Measurements from ENCODE around the gene BCL10. TPM values are rescaled to one million over a fixed set of nuclear protein-coding genes. Genes with fewer than 3 reads are reported as not detected.

BCL10 gene
- total RNA-seq, 1 experiment from 2014 or later, result 33.8 TPM

DNA sequence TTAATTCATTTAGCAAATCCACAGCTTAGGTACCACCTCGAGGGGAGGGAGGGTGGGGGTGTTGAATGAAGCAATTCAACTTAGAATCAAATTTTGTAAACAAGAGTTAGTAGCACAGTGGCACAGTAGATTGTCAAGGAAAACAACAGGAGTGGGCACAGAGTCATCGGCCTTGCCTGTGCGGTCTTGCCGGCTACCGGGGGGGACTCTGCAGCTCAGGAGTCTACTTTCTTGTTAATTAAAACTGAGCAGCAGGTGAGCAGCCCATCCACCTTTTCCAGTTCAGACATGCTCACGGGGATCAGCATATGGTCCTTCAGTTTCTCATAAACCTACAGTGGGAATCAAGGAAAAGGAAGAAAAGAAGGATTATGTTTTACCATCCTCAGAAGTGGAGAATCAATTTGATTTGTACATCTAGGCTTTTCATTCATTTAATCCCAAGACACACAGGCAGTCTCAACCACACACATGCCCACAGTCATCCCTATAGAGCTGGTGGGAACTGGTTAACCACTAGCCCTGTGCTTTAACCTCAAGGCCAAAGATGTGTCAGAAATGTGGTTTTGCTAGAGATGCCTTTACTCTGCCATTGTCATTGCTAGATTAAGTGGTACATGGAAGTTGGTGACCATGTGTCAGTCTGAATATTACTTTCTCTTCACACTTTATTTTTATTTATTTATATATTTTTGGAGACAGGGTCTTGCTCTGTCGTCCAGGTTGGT is 45.0 kb upstream of the BCL10 start:
- TF ChIP-seq TCF7L2 (IDR thresholded peaks at IDR 0.05; ENCODE audit: borderline replicate concordance, extremely low read depth, insufficient read depth, insufficient read length) (no peak), ZFX (IDR thresholded peaks at IDR 0.05) (no peak), ZNF274 (IDR thresholded peaks at IDR 0.05; ENCODE audit: low read depth, low read length) (no peak), POLR2AphosphoS5 (IDR thresholded peaks at IDR 0.05; ENCODE audit: low read depth, low read length) (no peak), ELF1 (IDR thresholded peaks at IDR 0.05; ENCODE audit: borderline replicate concordance, low read depth) (no peak), CBX3 (IDR thresholded peaks at IDR 0.05; ENCODE audit: low read depth) (no peak), CEBPB (IDR thresholded peaks at IDR 0.05; ENCODE audit: low read depth) (no peak), POLR2A (IDR thresholded peaks at IDR 0.05; ENCODE audit: borderline replicate concordance, extremely low read depth, insufficient read depth, insufficient read length) (no peak), EGR1 (IDR thresholded peaks at IDR 0.05; ENCODE audit: low read depth) (no peak), YY1 (IDR thresholded peaks at IDR 0.05; ENCODE audit: extremely low read depth, insufficient replicate concordance, low read depth, low read length) (no peak)
- Histone ChIP-seq H2AFZ (ENCODE audit: low read depth, low read length, poor library complexity, severe bottlenecking) (no peak overlapping the region), H3K79me2 (ENCODE audit: insufficient read depth, low read length) (no peaks in the 10 kb centered on the region), H3K27ac (ENCODE audit: low read depth, low read length) (no peak overlapping the region), H3K9ac (ENCODE audit: low read length) (no peak overlapping the region), H4K20me1 (ENCODE audit: insufficient read depth) (no peaks in the 10 kb centered on the region), H3K36me3 (ENCODE audit: control insufficient read depth in 1 of 2, insufficient read depth in 2 of 2, low read length in 2 of 2) (no peaks in the 10 kb centered on the region), H3K27me3 (ENCODE audit: insufficient read depth, low read length) (no peaks in the 10 kb centered on the region), H3K4me2 (ENCODE audit: low read length) (no peak overlapping the region), H3K9me3 (ENCODE audit: control insufficient read depth in 1 of 2, insufficient read depth in 1 of 2, low read depth in 1 of 2, low read length in 2 of 2) (no peaks in the 10 kb centered on the region), H3K9me2 (ENCODE audit: insufficient read depth) (no peaks in the 10 kb centered on the region), H3K4me3 (replicated peaks in 1 of 2; ENCODE audit: low read depth in 1 of 2, low read length in 2 of 2) (no peak overlapping the region), H3K4me1 (ENCODE audit: control insufficient read depth in 1 of 2, insufficient read depth in 2 of 2, low read length in 2 of 2) (peaks cover 21 to 39% of the 10 kb centered on the region in 2 experiments)
- BruUV-seq (replicated peaks), result no TSS peak
- ChIA-PET CTCF (interaction anchor here (1.9 kb wide), 1 partner anchor 22 kb away, joined by 6 read pairs; no protein-coding TSS in a partner anchor), POLR2A (no interaction called here), RAD21 (ENCODE audit: low non-redundant PET in 1 of 2, low total read pairs in 2 of 2, uncharacterized antibody in 2 of 2, unreplicated experiment in 2 of 2) (no interaction called here)
- no peak; the same call in 1 of the 2 replicates for ATAC-seq
- intact Hi-C loops (cut with micrococcal nuclease), result no loop called here
- DNase-seq (ENCODE audit: low read depth, low spot score), result no peak

Measured in HCT116 (cell line).